Ectodermal cell (in vitro differentiated cells): Measurements from ENCODE around the gene MS4A7.
"Not testable (repeated sequence)": the region's sequence is repeated elsewhere in the genome, so short reads cannot be mapped to it uniquely, and the experiment has no call there.

ENCODE experiments used
- H3K27ac ChIP-seq: 2 replicates; pipeline ENCODE4 v1.7.0; 2013; ENCODE audit warnings: mild to moderate bottlenecking, low read depth, low read length; ENCODE audit not compliant: insufficient read depth, poor library complexity, severe bottlenecking
- H3K27me3 ChIP-seq: 2 replicates; pipeline ENCODE4 v1.7.0; 2013; ENCODE audit warnings: mild to moderate bottlenecking, low read length; ENCODE audit not compliant: insufficient read depth, control insufficient read depth, poor library complexity, severe bottlenecking
- H3K36me3 ChIP-seq: one replicate; pipeline ENCODE4 v1.7.0; 2013; ENCODE audit warnings: low read length; ENCODE audit not compliant: control insufficient read depth, insufficient read depth
- H3K4me1 ChIP-seq: one replicate; pipeline ENCODE4 v1.7.0; 2013; ENCODE audit warnings: low read length; ENCODE audit not compliant: control insufficient read depth, insufficient read depth
- H3K4me3 ChIP-seq: 2 replicates; pipeline ENCODE4 v1.7.0; 2013; ENCODE audit warnings: low read depth, low read length, control low read depth; ENCODE audit not compliant: insufficient read depth
- H3K9me3 ChIP-seq: 2 replicates; pipeline ENCODE4 v1.7.0; 2013; ENCODE audit warnings: mild to moderate bottlenecking, low read length, moderate library complexity; ENCODE audit not compliant: control insufficient read depth
- WGBS, 2 experiments: methylation state at CpG; one replicate each; pipeline ENCODE4 v1.1.7; 2013; ENCODE audit warnings: missing lambda C conversion rate in 2 of 2; 5-methylcytosine and 5-hydroxymethylcytosine counted together

The MS4A7 gene

DNA sequence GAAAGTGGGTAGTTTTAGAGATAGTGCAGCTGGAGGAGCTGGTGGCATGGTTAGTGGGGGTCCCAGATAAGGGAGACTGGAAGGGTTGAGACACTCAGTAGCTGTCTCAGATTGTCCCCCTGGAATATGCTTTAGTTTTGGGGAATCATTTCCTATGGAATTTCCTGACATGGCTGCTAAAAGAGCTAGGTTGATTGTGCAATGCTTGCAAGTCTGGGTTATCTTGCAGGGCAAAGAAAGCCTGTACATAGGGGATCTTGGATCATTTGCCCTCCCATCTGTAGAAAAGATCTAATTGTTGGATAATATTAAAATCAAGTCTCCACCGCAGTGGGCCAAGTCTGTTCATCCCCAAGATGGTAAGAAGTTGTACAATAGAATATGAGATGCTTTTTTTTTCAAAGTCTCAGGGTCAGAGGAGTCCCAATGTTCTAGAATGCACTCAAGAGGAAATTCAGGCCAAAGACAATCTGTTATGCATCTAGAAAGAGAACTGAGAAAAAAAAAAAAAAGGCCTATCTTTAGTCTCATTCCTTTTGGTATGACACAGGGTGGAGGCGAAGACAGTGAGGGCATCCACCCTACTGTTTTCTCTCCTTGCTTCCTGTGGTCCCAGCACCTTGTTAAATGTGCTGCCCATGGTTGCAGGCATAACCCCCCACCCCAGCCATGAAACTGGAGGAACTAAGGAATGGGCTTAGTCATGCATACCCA is 31.1 kb upstream of the MS4A7 start:
- WGBS, 2 experiments: 91 to 97% methylated on average over 2 of the region's 2 CpGs
- H3K27me3 ChIP-seq: no peaks in the 10 kb centered on the region

DNA sequence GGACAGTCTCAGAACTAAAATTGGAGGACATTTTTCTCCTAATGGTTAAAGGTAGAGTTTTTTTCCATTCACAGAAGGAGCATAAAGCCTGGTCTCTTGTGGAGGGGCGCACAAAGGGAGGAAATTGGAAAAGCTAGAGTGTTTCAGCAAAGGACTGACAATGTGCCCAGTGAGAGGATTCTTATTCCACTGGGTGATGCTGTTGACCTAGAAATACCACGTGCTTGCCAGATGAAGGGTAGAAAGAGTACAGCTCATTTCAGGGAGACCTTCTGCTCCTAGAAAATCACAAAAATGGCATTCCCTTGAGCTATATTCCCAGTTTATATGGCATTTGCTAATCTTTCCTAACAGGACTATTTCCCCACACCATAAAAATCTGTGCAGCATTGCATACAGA is 30.2 kb upstream of the MS4A7 start:
- Histone ChIP-seq H3K27me3 (no peaks in the 10 kb centered on the region), H3K4me1 (no peaks in the 10 kb centered on the region), H3K27ac (no peak overlapping the region), H3K9me3 (no peaks in the 10 kb centered on the region), H3K4me3 (no peak overlapping the region), H3K36me3 (no peaks in the 10 kb centered on the region)
- 62 to 78% methylated on average over 2 of the region's 2 CpGs for WGBS, 2 experiments

More for the DNA sequence above, 31.1 kb upstream of the MS4A7 start:
- Histone ChIP-seq H3K9me3 (no peaks in the 10 kb centered on the region), H3K4me1 (no peaks in the 10 kb centered on the region), H3K27ac (no peak overlapping the region), H3K36me3 (no peaks in the 10 kb centered on the region), H3K4me3 (no peak overlapping the region)

DNA sequence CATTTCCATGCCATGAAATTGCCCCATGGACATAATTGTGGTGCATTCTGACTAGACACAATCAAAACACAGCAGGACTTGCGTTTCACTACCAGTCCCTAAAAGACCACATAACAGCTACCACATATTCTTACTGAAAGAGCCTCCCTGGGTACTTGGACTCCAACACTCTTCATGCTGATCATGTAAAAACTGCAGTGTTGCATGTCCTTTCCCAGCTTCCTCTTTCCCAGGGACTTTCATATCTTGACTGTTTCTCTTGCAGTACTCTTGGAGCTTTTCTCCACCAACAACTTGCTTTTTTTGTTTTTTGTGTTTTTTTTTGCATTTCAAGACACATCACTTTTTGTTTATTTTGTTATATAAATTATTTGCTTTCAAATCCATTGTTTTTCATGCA is 28.3 kb upstream of the MS4A7 start:
- H3K27ac ChIP-seq: no peak overlapping the region
- H3K27me3 ChIP-seq: no peaks in the 10 kb centered on the region
- no peaks in the 10 kb centered on the region for H3K36me3 ChIP-seq
- no peaks in the 10 kb centered on the region for H3K9me3 ChIP-seq
- WGBS, 2 experiments: 82 to 88% methylated on average over 1 of the region's 1 CpG
- H3K4me1 ChIP-seq: no peaks in the 10 kb centered on the region
- no peak overlapping the region for H3K4me3 ChIP-seq

DNA sequence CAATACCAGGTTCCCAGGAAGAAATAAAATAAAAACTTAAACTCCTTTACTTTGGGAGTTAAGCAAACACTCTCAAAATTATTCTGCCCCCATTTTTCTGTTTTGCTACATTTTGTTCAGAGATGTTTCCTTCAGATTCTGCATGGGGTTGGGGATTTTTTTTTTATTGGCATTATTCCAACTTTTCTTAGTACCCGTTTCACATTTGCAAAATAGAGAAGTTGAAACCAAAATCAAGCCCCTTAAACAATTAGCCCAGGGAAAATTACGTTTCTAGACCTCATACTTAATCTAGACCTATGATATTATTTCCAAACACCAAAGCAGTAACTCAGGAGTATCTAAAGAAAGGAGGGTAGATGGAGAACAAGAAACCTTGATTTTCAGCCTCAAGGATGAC is 20.6 kb upstream of the MS4A7 start:
- H3K4me1 ChIP-seq: no peaks in the 10 kb centered on the region
- WGBS, 2 experiments: 94 to 100% methylated on average over 2 of the region's 2 CpGs
- no peaks in the 10 kb centered on the region for H3K36me3 ChIP-seq
- no peak overlapping the region for H3K27ac ChIP-seq
- H3K9me3 ChIP-seq: no peaks in the 10 kb centered on the region
- H3K4me3 ChIP-seq: no peak overlapping the region
- no peaks in the 10 kb centered on the region for H3K27me3 ChIP-seq

DNA sequence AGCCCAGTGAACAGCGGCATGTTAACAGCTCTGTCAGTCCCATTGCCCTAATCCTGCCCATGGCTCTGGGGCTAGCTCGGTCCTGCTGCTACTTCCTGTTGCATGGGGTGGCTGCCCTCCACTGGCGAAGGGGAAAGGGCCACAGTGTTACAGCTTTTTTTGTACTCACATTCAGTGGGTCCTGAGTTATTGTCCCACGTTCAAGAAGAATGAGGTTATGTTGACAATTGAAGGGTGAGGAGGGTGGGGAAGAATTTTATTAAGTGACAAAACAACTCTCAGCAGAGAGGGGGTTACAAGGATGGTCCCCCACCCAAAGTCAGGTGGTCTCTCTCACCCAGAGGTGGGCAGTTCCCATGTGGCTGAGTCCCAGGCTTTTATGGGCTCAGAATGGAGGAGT is 17.7 kb upstream of the MS4A7 start:
- Histone ChIP-seq H3K27ac (no peak overlapping the region), H3K27me3 (no peaks in the 10 kb centered on the region), H3K9me3 (no peaks in the 10 kb centered on the region), H3K36me3 (no peaks in the 10 kb centered on the region), H3K4me3 (no peak overlapping the region), H3K4me1 (no peaks in the 10 kb centered on the region)
- WGBS, 2 experiments: 89 to 93% methylated on average over 4 of the region's 4 CpGs

DNA sequence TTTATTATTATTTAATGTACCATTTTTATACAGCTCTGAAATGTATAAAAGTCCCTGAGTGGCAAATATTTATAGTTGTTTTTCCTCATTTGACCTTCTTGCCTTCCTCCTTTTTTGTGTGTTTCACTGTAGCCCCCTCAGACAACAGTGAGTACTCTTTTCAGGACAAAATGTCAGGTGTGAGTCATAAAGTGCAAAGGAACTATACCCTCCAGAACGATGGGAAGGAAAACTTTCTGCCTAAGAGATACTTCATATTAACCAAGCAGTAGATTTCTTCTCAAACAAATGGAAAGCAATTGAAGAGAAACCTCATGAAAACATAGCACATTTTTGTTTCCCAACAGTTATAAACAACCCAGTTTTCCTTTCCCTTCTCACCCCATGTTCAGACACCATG is 16.1 kb upstream of the MS4A7 start:
- Histone ChIP-seq H3K4me3 (no peak overlapping the region), H3K27me3 (no peaks in the 10 kb centered on the region), H3K36me3 (no peaks in the 10 kb centered on the region), H3K9me3 (no peaks in the 10 kb centered on the region), H3K27ac (no peak overlapping the region), H3K4me1 (no peaks in the 10 kb centered on the region)
- 89 to 97% methylated on average over 1 of the region's 1 CpG for WGBS, 2 experiments

DNA sequence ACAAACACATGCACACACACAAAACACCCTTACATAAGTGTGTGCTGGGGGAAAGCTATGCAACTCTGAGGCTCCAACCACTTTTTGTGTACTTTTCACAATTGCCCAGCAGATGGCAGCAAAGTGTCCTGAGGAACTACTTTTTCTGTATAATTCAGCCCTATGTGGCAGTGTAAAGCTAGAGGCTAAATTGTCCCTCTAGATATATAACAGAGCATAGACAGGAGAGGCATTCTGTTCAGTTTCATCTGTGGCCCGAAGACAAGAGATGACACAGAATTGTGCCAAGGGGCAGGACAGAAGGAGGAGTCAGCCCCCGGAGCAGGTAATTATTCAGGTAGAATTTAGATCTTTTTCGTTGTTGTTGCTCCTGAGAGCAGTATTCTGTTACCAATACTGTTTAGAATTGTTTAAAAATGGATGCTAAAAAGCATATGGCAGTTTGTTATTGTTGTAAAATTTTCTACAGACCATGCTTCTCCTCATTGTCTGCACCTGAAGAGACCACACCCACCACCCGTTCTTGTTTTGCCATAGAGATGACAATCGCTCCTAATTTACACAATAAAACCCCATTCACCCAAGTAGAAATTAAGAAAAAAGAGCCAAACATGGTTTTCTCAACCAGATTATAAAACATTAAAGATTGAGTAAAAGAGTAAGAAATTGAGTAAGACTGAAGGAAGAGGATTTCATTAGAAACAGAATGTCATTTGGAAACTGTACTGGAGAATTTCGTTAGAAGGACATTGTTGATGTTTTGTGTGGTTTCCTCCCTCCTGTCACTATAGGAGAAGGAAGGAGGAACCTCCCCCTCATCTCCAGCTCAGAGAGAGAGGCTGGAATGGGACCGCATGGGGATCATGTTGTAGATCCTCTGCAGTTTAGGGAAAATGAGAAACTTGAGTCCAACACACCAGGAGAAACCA is 14.5 kb upstream of the MS4A7 start:
- H3K4me3 ChIP-seq: no peak overlapping the region
- no peaks in the 10 kb centered on the region for H3K27me3 ChIP-seq
- H3K4me1 ChIP-seq: no peaks in the 10 kb centered on the region
- H3K27ac ChIP-seq: no peak overlapping the region
- H3K36me3 ChIP-seq: no peaks in the 10 kb centered on the region
- WGBS, 2 experiments: 48 to 51% methylated on average over 6 to 7 of the region's 7 CpGs
- no peaks in the 10 kb centered on the region for H3K9me3 ChIP-seq

DNA sequence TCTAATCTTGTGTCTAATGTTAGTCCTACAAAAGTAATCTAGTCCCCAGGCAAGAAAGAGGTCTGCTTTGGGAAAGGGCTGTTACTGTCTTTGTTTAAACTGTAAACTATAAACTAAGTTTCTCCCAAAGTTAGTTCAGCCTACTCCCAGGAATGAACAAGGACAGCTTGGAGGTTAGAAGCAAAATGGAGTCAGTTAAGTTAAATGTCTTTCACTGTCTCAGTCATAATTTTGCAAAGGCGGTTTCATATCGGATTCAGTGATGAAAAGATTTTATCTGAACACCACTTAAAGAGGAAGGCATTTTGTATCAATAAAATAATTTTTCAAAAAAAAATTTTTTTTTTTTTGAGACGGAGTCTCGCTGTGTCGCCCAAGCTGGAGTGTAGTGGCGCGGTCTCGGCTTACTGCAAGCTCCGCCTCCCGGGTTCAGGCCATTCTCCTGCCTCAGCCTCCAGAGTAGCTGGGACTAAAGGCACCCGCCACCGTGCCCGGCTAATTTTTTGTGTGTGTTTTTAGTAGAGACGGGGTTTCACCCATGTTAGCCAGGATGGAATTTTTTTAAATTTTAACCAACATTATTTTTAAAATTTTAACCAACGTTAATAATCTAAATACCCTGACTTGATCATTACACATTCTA is 11.9 kb upstream of the MS4A7 start:
- 91 to 94% methylated on average over 14 to 15 of the region's 15 CpGs for WGBS, 2 experiments
- not testable (repeated sequence) for H3K27me3 ChIP-seq, H3K27ac ChIP-seq, H3K4me3 ChIP-seq, H3K4me1 ChIP-seq, H3K36me3 ChIP-seq, H3K9me3 ChIP-seq

DNA sequence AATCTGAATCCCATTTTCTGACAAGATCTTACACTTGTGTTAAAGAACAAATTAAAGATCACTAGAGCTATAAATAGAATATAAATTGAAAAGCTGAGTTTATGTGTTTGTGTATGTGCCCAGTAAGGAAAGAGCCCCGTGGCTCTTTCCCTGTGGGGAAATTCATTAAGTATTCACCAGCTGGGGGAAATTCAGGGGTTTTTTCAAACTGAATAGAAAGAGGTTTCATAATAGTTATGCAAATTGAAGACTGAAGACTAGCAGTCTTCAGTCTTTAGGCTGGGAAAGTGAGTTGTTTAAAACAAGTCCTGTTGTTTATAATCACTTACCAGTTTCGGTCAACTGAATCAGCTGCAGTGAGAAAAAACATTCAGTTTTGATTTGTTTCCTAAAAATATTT is 11.3 kb upstream of the MS4A7 start:
- Histone ChIP-seq H3K36me3 (no peaks in the 10 kb centered on the region), H3K4me1 (no peaks in the 10 kb centered on the region), H3K27me3 (no peaks in the 10 kb centered on the region), H3K27ac (no peak overlapping the region), H3K4me3 (no peak overlapping the region), H3K9me3 (no peaks in the 10 kb centered on the region)
- WGBS, 2 experiments: 68 to 71% methylated on average over 2 of the region's 2 CpGs

DNA sequence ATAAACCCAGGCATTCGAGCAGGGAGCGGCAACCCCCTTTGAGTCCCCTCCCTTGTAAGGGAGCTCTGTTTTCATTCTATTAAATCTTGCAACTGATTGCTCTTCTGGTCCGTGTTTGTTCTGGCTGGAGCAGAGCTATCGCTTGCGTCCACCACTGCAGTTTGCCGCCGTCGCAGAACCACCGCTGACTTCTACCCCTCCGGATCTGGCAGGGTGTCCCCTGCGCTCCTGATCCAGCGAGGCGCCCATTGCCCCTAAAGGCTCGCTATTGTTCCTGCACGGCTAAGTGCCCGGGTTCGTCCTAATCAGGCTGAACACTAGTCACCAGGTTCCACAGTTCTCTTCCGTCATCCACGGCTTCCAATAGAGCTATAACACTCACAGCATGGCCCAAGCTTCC is 10.4 kb upstream of the MS4A7 start:
- Histone ChIP-seq H3K9me3 (no peaks in the 10 kb centered on the region), H3K27ac (no peak overlapping the region), H3K4me3 (no peak overlapping the region), H3K4me1 (no peaks in the 10 kb centered on the region), H3K27me3 (no peaks in the 10 kb centered on the region), H3K36me3 (no peaks in the 10 kb centered on the region)
- 95% methylated on average over 19 of the region's 19 CpGs for WGBS, 2 experiments
